GM12878 (cell line): ENCODE data around the gene IL10. TPM values are rescaled to one million over a fixed set of nuclear protein-coding genes. Genes with fewer than 3 reads are reported as not detected.

Source experiments
- ATAC-seq: fragments of 200-7000 bp; cut with Tn5 transposase; 3 replicates; pipeline ENCODE4 v1.9.1; 2020; ENCODE audit warnings: mild to moderate bottlenecking, moderate library complexity
- BruUV-seq: library from RNA; stranded (reverse); fragments of 400-500 nt; replicated peaks from 2 replicates; lab custom pipeline; 2021; lab: Mats Ljungman, UMichigan
- CTCF ChIA-PET: fragments of 300-600 bp; sonication (Branson Sonifier 250); formaldehyde crosslinking; extraction: SDS; loops from one replicate; lab custom pipeline; 2021; ENCODE audit warnings: inconsistent platforms; lab: Yijun Ruan, JAX
- POLR2A ChIA-PET: fragments of 350-600 bp; formaldehyde crosslinking; extraction: SDS; loops from one replicate; lab custom pipeline; 2021; ENCODE audit warnings: inconsistent platforms; lab: Charles Lee
- RAD21 ChIA-PET: fragments of 300-600 bp; sonication (Branson Sonifier 250); formaldehyde crosslinking; loops from one replicate; lab custom pipeline; 2023; ENCODE audit warnings: antibody characterized with exemption; ENCODE audit not compliant: unreplicated experiment; lab: Charles Lee
- SMC1A ChIA-PET: fragments of 300-600 bp; sonication (Branson Sonifier 250); formaldehyde crosslinking; loops from one replicate; lab custom pipeline; 2023; ENCODE audit not compliant: unreplicated experiment, uncharacterized antibody; lab: Charles Lee
- DNase-seq: peaks from one replicate; pipeline ENCODE4 v3.0.0-alpha.2; 2011; ENCODE audit warnings: low read depth, low spot score
- FAIRE-seq: peaks from 3 replicates; lab custom pipeline; 2011; peaks lifted over from hg19 to GRCh38; lab: Jason Lieb, UNC
- H2AFZ ChIP-seq: 2 replicates; pipeline ENCODE4 v1.6.0; 2011; ENCODE audit warnings: low read depth, low read length, control low read depth; ENCODE audit not compliant: control insufficient read depth
- H3K27ac ChIP-seq: 2 replicates; pipeline ENCODE4 v1.5.1; 2011; ENCODE audit warnings: control low read depth; ENCODE audit not compliant: control insufficient read depth, insufficient read depth
- H3K27me3 ChIP-seq, 2 experiments: replicated peaks in 1 of 2; 2 replicates each; pipeline versions ENCODE4 v1.6.0 to v1.6.1; 2011; ENCODE audit warnings: low read length in 1 of 2; ENCODE audit not compliant: control insufficient read depth in 2 of 2, insufficient read depth in 2 of 2
- H3K36me3 ChIP-seq, 2 experiments: 2 replicates each; pipeline ENCODE4 v1.5.1; 2011; ENCODE audit warnings: low read length in 1 of 2; ENCODE audit not compliant: control insufficient read depth in 2 of 2, insufficient read depth in 2 of 2
- H3K4me1 ChIP-seq: 2 replicates; pipeline ENCODE4 v1.6.1; 2011; ENCODE audit warnings: mild to moderate bottlenecking, low read length, moderate library complexity, mixed read lengths; ENCODE audit not compliant: control insufficient read depth, insufficient read depth
- H3K4me2 ChIP-seq: 2 replicates; pipeline ENCODE4 v1.6.0; 2011; ENCODE audit warnings: control low read depth; ENCODE audit not compliant: control insufficient read depth, insufficient read depth
- H3K4me3 ChIP-seq: fragments of 200-600 bp; sonication (generic); 2 replicates; pipeline ENCODE4 v1.5.1; 2016
- H3K79me2 ChIP-seq: 2 replicates; pipeline ENCODE4 v1.6.0; 2011; ENCODE audit warnings: low read length; ENCODE audit not compliant: control insufficient read depth, insufficient read depth
- H3K9ac ChIP-seq: 2 replicates; pipeline ENCODE4 v1.8.0; 2011; ENCODE audit warnings: low read length, control low read depth, mixed read lengths; ENCODE audit not compliant: control insufficient read depth, insufficient read depth
- H3K9me3 ChIP-seq: replicated peaks from 3 replicates; pipeline ENCODE4 v1.5.1; 2011; ENCODE audit warnings: mild to moderate bottlenecking, low read length; ENCODE audit not compliant: control insufficient read depth, insufficient read depth
- H4K20me1 ChIP-seq: 2 replicates; pipeline ENCODE4 v1.6.0; 2011; ENCODE audit not compliant: control insufficient read depth, insufficient read depth
- BCLAF1 ChIP-seq: fragments of 450-650 bp; IDR thresholded peaks from 2 replicates; pipeline ENCODE4 v1.6.1; 2017; ENCODE audit warnings: antibody characterized with exemption, mild to moderate bottlenecking, moderate library complexity
- CHD2 ChIP-seq: IDR thresholded peaks from 2 replicates; pipeline ENCODE4 v1.6.1; 2011; ENCODE audit warnings: low read depth, low read length, improper control_type of control experiment, borderline replicate concordance
- DPF2 ChIP-seq: fragments of 450-650 bp; IDR thresholded peaks from 2 replicates; pipeline ENCODE4 v1.6.1; 2017; ENCODE audit warnings: mild to moderate bottlenecking
- IKZF1 ChIP-seq: fragments of 450-650 bp; conservative IDR thresholded peaks from 2 replicates; pipeline ENCODE4 v1.6.1; 2017; ENCODE audit warnings: antibody characterized with exemption, mild to moderate bottlenecking
- IKZF2 ChIP-seq, 2 experiments: fragments of 450-650 bp; IDR thresholded peaks; 2 replicates each; pipeline ENCODE4 v1.6.1; 2017; ENCODE audit warnings: mild to moderate bottlenecking in 2 of 2, moderate library complexity in 2 of 2
- IRF3 ChIP-seq: fragments of 450-650 bp; IDR thresholded peaks from 2 replicates; pipeline ENCODE4 v1.6.1; 2014; ENCODE audit warnings: mild to moderate bottlenecking
- LARP7 ChIP-seq: fragments of 450-650 bp; IDR thresholded peaks from 2 replicates; pipeline ENCODE4 v1.6.1; 2017; ENCODE audit warnings: mild to moderate bottlenecking
- MEF2B ChIP-seq: fragments of 450-650 bp; IDR thresholded peaks from 2 replicates; pipeline ENCODE4 v1.6.1; 2018; ENCODE audit warnings: mild to moderate bottlenecking, moderate library complexity; ENCODE audit not compliant: partially characterized antibody, poor library complexity, severe bottlenecking
- PML ChIP-seq: IDR thresholded peaks from 2 replicates; pipeline ENCODE4 v1.6.1; 2012; ENCODE audit warnings: low read length, inconsistent platforms
- POLR2AphosphoS2 ChIP-seq: IDR thresholded peaks from 2 replicates; pipeline ENCODE4 v1.6.1; 2011; ENCODE audit warnings: low read depth, mild to moderate bottlenecking, low read length, improper control_type of control experiment, moderate library complexity
- PRDM15 ChIP-seq: fragments of 450-650 bp; formaldehyde crosslinking; IDR thresholded peaks from 2 replicates; pipeline ENCODE4 v1.4.0; 2020; ENCODE audit warnings: mild to moderate bottlenecking, moderate library complexity
- SMC3 ChIP-seq: IDR thresholded peaks from 2 replicates; pipeline ENCODE4 v1.6.1; 2011; ENCODE audit warnings: low read length, improper control_type of control experiment, borderline replicate concordance
- SRF ChIP-seq, 2 experiments: IDR thresholded peaks; 2 replicates each; pipeline ENCODE4 v1.6.1; 2011; ENCODE audit warnings: low read depth in 2 of 2, low read length in 2 of 2, mild to moderate bottlenecking in 1 of 2, moderate library complexity in 1 of 2
- TAF1 ChIP-seq: IDR thresholded peaks from 2 replicates; pipeline ENCODE4 v1.6.1; 2011; ENCODE audit warnings: mild to moderate bottlenecking, low read depth, low read length, borderline replicate concordance
- WGBS: methylation state at CpG from one replicate; pipeline ENCODE4 v1.1.6; 2016; ENCODE audit warnings: low lambda C conversion rate; ENCODE audit not compliant: insufficient replicate concordance, insufficient coverage; ENCODE audit errors: missing lambda C conversion rate; 5-methylcytosine and 5-hydroxymethylcytosine counted together
- in situ Hi-C: fragments of 300-500 bp; cut with MboI; formaldehyde crosslinking; loops from 9 replicates; pipeline ENCODE4 v1.14.3; 2018; ENCODE audit warnings: mixed read lengths
- intact Hi-C: fragments of 100-400 bp; cut with micrococcal nuclease; formaldehyde crosslinking; loops from one replicate; pipeline ENCODE4 v1.14.2; 2022; ENCODE audit not compliant: unreplicated experiment
- polyA plus RNA-seq, 11 experiments: library from polyadenylated mRNA; depleted of rRNA in 4 of 11; unstranded in 6 of 11; stranded (reverse) in 5 of 11; fragments of >200 nt; fragmentation: Nextera tagmentation in 4 of 11; fragmentation: Illumina TruSeq in 1 of 11; extraction: Ambion mirVana in 4 of 11; extraction: Trizol in 1 of 11; gene quantifications; 1 replicate in 1 of 11; 2 replicates in 10 of 11; pipeline versions ENCODE4 v1.2.1 to v1.2.3, GENCODE V29; 2011 to 2016; ENCODE audit warnings: inconsistent platforms in 2 of 11, missing spikeins in 2 of 11, low read depth in 1 of 11
- total RNA-seq, 4 experiments: library from RNA; depleted of rRNA in 3 of 4; stranded (reverse); fragments of >200 nt in 3 of 4; fragmentation: Illumina TruSeq in 1 of 4; extraction: Trizol in 1 of 4; gene quantifications; 2 replicates each; pipeline versions ENCODE4 v1.2.1 to v1.2.3, GENCODE V29; 2013 to 2021

IL10 gene
- total and polyA plus RNA-seq, 10 of the 15 experiments (the other 5 are each of a cell fraction or from before 2014, with no cell fraction given): 0.34 to 5.0 (median 1.1) TPM

GRCh38 chr1:206812471-206812870 is 40.2 kb upstream of the IL10 start:
- intact Hi-C loops: no loop called here
- ATAC-seq (no peak), DNase-seq (no peak), FAIRE-seq (no peak)
- H3K79me2 ChIP-seq: no peaks in the 10 kb centered on the region
- no peaks in the 10 kb centered on the region; the same call in 1 of the 2 replicates for H4K20me1 ChIP-seq
- no peak overlapping the region for H2AFZ ChIP-seq
- H3K9ac ChIP-seq: no peak overlapping the region
- no peaks in the 10 kb centered on the region for H3K36me3 ChIP-seq
- in situ Hi-C loops: loop anchor here (5.0 kb wide), 2 partner anchors 100 to 170 kb away; no protein-coding TSS in a partner anchor
- WGBS: 97% methylated on average over 2 of the region's 2 CpGs
- no peak overlapping the region for H3K4me2 ChIP-seq
- H3K4me3 ChIP-seq: no peak overlapping the region
- SMC1A ChIA-PET: interaction anchor here (0.6 to 10.3 kb wide), 10 partner anchors 12 to 179 kb away, joined by 3 to 120 read pairs (median 4); no protein-coding TSS in a partner anchor
- no TSS peak for BruUV-seq
- peaks cover 13% of the 10 kb centered on the region for H3K9me3 ChIP-seq
- no peak overlapping the region for H3K27ac ChIP-seq
- POLR2A ChIA-PET: no interaction called here
- peaks cover 27% of the 10 kb centered on the region for H3K4me1 ChIP-seq
- H3K27me3 ChIP-seq: no peaks in the 10 kb centered on the region
- CTCF ChIA-PET: interaction anchor here (1.7 to 18.5 kb wide), 7 partner anchors 8 to 170 kb away, joined by 8 to 805 read pairs (median 15); no protein-coding TSS in a partner anchor
- RAD21 ChIA-PET: interaction anchor here (1.0 to 2.0 kb wide), 2 partner anchors 100 kb away, joined by 4 to 8 read pairs; no protein-coding TSS in a partner anchor
- TF ChIP-seq LARP7 (no peak), SMC3 (no peak), DPF2 (no peak), CHD2 (no peak), IRF3 (no peak), IKZF1 (no peak), IKZF2 (IDR thresholded peaks at IDR 0.05) (no peak), PML (no peak), PRDM15 (CRISPR knock-in tag) (no peak), BCLAF1 (no peak), TAF1 (no peak), SRF (IDR thresholded peaks at IDR 0.05; ENCODE audit: low read depth in 2 of 2, low read length in 2 of 2) (no peak), POLR2AphosphoS2 (no peak), MEF2B (no peak)
